ENCODE measurements around the gene KLHL14.

GRCh38 chr18:32763293-32763692 is 9.5 kb downstream of the KLHL14 start:
- no peak for TF ChIP-seq EZH2 (IDR thresholded peaks at IDR 0.05; ENCODE audit: borderline replicate concordance, low read depth, low read length, severe bottlenecking)
- TF ChIP-seq CTCF (IDR thresholded peaks at IDR 0.05; ENCODE audit: extremely low read depth in 1 of 2, insufficient read depth in 1 of 2, low read depth in 1 of 2, low read length in 2 of 2) = no peak
- TF ChIP-seq POLR2A (IDR thresholded peaks at IDR 0.05; ENCODE audit: low read depth, low read length) = no peak
- no peak for TF ChIP-seq MAX (IDR thresholded peaks at IDR 0.05; ENCODE audit: insufficient read depth, insufficient read length)
